ENCODE data around the gene BCAS1.

BCAS1 gene

GRCh38 chr20:53905019-53905819 is 165.2 kb downstream of the BCAS1 start:
- no peak for DNase-seq (ENCODE audit: low read depth in 2 of 2)

- DNase-seq (ENCODE audit: low read depth in 2 of 2), result no peak
These were observed 166.1 kb downstream of the BCAS1 start for GRCh38 chr20:53904261-53904660.

GRCh38 chr20:53903652-53903987 is 166.8 kb downstream of the BCAS1 start:
- no peak for DNase-seq (ENCODE audit: low read depth in 2 of 2)

GRCh38 chr20:53902968-53903651 is 167.3 kb downstream of the BCAS1 start:
- no peak for DNase-seq (ENCODE audit: low read depth in 2 of 2)

- no peak for DNase-seq (ENCODE audit: low read depth in 2 of 2)
These were observed 168.8 kb downstream of the BCAS1 start for GRCh38 chr20:53901497-53902096.

GRCh38 chr20:53901064-53901463 is 169.3 kb downstream of the BCAS1 start:
- no peak for DNase-seq (ENCODE audit: low read depth in 2 of 2)

- DNase-seq (ENCODE audit: low read depth in 2 of 2), result no peak
These were observed 169.9 kb downstream of the BCAS1 start for GRCh38 chr20:53900380-53900999.

GRCh38 chr20:53899351-53900167 is 170.8 kb downstream of the BCAS1 start:
- DNase-seq (ENCODE audit: low read depth in 2 of 2), result peak; percentile 22 to 43

GRCh38 chr20:53898556-53898931 is 171.8 kb downstream of the BCAS1 start:
- DNase-seq (ENCODE audit: low read depth in 2 of 2), result no peak

- DNase-seq (ENCODE audit: low read depth in 2 of 2), result no peak
These were observed 172.4 kb downstream of the BCAS1 start for GRCh38 chr20:53897884-53898555.

- DNase-seq (ENCODE audit: low read depth in 2 of 2), result no peak
These were observed 173.7 kb downstream of the BCAS1 start for GRCh38 chr20:53896647-53897046.

GRCh38 chr20:53896041-53896440 is 174.4 kb downstream of the BCAS1 start:
- no peak for DNase-seq (ENCODE audit: low read depth in 2 of 2)

- no peak for DNase-seq (ENCODE audit: low read depth in 2 of 2)
These were observed 175.0 kb downstream of the BCAS1 start for GRCh38 chr20:53895385-53895755.

GRCh38 chr20:53894707-53895384 is 175.5 kb downstream of the BCAS1 start:
- no peak for DNase-seq (ENCODE audit: low read depth in 2 of 2)
